NCI-H1930 (cell line): ENCODE results near the gene SCNN1G.
"Not testable (repeated sequence)": the region's sequence is repeated elsewhere in the genome, so short reads cannot be mapped to it uniquely, and the experiment has no call there.

Source experiments
- DNase-seq, 2 experiments: peaks; one replicate each; lab custom pipeline; 2025; lab: John Stamatoyannopoulos, UW

The SCNN1G gene

DNA sequence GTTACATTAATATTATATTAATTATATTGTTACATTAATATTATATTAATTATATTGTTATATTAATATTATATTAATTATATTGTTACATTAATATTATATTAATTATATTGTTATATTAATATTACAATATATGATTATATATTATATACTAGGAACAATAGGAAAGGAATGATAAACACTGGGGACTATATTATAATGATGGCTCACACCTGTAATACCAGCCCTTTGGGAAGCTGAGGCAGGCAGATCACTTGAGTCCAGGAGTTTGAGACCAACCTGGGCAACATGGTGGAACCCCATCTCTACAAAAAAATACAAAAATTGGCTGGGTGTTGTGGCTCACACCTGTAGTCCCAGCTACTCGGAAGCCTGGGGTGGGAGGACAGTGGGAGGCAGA is 71.1 kb downstream of the SCNN1G start:
- not testable (repeated sequence) for DNase-seq

- DNase-seq: no peak
Observed at GRCh38 chr16:23254338-23254737, 71.8 kb downstream of the SCNN1G start.

DNA sequence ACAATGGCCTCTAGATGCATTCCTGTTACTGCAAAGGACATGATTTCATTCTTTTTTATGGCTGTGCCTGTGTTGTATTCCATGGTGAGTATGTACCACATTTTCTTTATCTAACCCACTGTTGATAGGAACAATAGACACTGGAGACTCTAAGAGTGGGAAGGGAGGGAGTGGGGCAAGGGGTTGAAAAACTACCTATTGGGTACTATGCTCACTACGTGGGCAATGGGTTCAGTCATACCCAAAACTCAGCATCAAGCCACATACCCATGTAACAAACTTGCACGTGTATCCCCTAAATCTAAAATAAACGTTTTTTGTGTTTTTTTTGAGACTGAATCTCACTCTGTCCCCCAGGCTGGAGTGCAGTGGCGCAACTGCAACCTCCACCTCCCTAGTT is 72.5 kb downstream of the SCNN1G start:
- no peak for DNase-seq

GRCh38 chr16:23256440-23256839 is 73.9 kb downstream of the SCNN1G start:
- no peak for DNase-seq

DNA sequence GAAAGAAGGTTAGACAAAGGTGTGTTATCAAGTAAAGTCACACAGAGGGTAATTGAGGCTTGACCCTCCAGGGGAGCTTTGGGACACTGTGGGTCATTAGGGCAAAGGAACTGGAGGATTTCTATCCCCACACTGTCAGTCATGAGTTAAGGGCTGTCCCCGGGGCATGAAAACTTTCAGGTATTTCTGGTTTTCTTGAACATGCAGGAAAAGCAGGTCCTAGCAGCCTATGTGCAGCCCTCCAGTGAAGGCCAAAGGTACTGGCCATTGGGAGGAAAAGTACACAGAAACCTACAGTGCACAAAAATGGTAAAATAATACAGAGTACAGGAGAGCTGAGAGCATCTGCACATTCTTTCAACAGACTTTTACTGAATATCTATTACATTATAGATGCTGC is 75.1 kb downstream of the SCNN1G start:
- DNase-seq: no peak

DNA sequence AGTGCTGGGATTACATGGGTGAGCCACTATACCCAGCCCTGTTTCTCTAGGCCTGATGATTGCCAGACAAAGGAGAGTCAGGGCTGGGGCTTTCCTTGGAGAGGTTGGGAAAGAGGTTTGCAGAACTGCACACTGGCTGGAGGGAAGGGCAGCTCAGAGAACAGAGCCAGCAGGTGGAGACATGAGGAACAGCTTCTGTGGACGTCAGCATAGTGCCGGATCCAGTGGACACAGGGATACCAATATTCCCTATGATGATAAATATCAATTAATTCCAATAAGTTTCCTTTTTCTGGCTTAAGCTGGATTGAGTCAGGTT is 76.3 kb downstream of the SCNN1G start:
- DNase-seq: no peak
